ENCODE results near the gene PAX1. TPM values are rescaled to one million over a fixed set of nuclear protein-coding genes. Genes with fewer than 3 reads are reported as not detected.

PAX1 gene
- polyA plus RNA-seq, 3 donors: not detected

GRCh38 chr20:21709535-21709904, 4.1 kb downstream of the PAX1 start:
- Histone ChIP-seq H3K36me3 (replicated peaks in 1 of 2; ENCODE audit: control insufficient read depth in 1 of 2, insufficient read depth in 2 of 2, low read length in 2 of 2) (no peaks in the 10 kb centered on the region), H2AFZ (ENCODE audit: insufficient read depth, low read depth, low read length, poor library complexity, severe bottlenecking) (no peak overlapping the region), H3K79me2 (ENCODE audit: insufficient read depth, low read length) (no peaks in the 10 kb centered on the region), H3K4me1 (ENCODE audit: control insufficient read depth in 1 of 2, insufficient read depth in 2 of 2, low read length in 2 of 2) (no peaks in the 10 kb centered on the region), H4K20me1 (ENCODE audit: insufficient read depth, low read length) (no peaks in the 10 kb centered on the region), H3K9me3 (replicated peaks in 1 of 2; ENCODE audit: control insufficient read depth in 1 of 2, insufficient read depth in 1 of 2, low read length in 2 of 2) (peaks cover 0 to 45% of the 10 kb centered on the region in 2 donors), H3K4me2 (replicated peaks; ENCODE audit: extremely low read depth, low read length, poor library complexity, severe bottlenecking) (no peak overlapping the region), H3K27me3 (ENCODE audit: control insufficient read depth in 2 of 2, insufficient read depth in 2 of 2, low read length in 2 of 2) (peaks cover 59 to 93% of the 10 kb centered on the region in 2 donors), H3K27ac (ENCODE audit: low read depth in 1 of 2, low read length in 2 of 2) (no peak overlapping the region), H3K4me3 (replicated peaks in 1 of 3; ENCODE audit: low read depth in 2 of 3, low read length in 3 of 3) (no peak overlapping the region), H3K9ac (ENCODE audit: insufficient read depth, low read length, poor library complexity, severe bottlenecking) (no peak overlapping the region)
- Mint-ChIP-seq H3K27ac (no peak overlapping the region), H3K4me3 (peak overlapping the region in 1 of 2 donors; percentile 61), H3K4me1 (peaks cover 7% of the 10 kb centered on the region), H3K27me3 (ENCODE audit: low read depth in 3 of 3) (peaks cover 92 to 94% (median 92%) of the 10 kb centered on the region in 3 donors), H3K36me3 (peaks cover 0 to 1% of the 10 kb centered on the region in 2 donors), H3K9me3 (peaks cover 0 to 27% (median 18%) of the 10 kb centered on the region in 7 donors)
- intact Hi-C loops (cut with micrococcal nuclease): no loop called here
- DNase-seq: no peak
- 0% methylated on average over 3 of the region's 6 CpGs for WGBS (ENCODE audit: insufficient coverage)
- no peak for TF ChIP-seq CTCF (IDR thresholded peaks at IDR 0.05)

GRCh38 chr20:21710341-21710740, 4.9 kb downstream of the PAX1 start:
- peak overlapping the region in 1 of 2 donors; percentile 63 for H3K4me3 Mint-ChIP-seq

More at GRCh38 chr20:21710341-21710740, 4.9 kb downstream of the PAX1 start:
- H3K9ac ChIP-seq (ENCODE audit: insufficient read depth, low read length, poor library complexity, severe bottlenecking): no peak overlapping the region
- Mint-ChIP-seq H3K36me3 (peaks cover 0 to 1% of the 10 kb centered on the region in 2 donors), H3K27ac (no peak overlapping the region), H3K4me1 (peaks cover 3% of the 10 kb centered on the region), H3K9me3 (peaks cover 0 to 32% (median 18%) of the 10 kb centered on the region in 7 donors), H3K27me3 (ENCODE audit: low read depth in 3 of 3) (peaks cover 92 to 94% (median 92%) of the 10 kb centered on the region in 3 donors)
- no peaks in the 10 kb centered on the region for H3K4me1 ChIP-seq (ENCODE audit: control insufficient read depth in 1 of 2, insufficient read depth in 2 of 2, low read length in 2 of 2)
- DNase-seq: no peak
- intact Hi-C loops (cut with micrococcal nuclease): no loop called here
- H3K4me2 ChIP-seq (replicated peaks; ENCODE audit: extremely low read depth, low read length, poor library complexity, severe bottlenecking): no peak overlapping the region
- H4K20me1 ChIP-seq (ENCODE audit: insufficient read depth, low read length): no peaks in the 10 kb centered on the region
- no peaks in the 10 kb centered on the region for H3K36me3 ChIP-seq (replicated peaks in 1 of 2; ENCODE audit: control insufficient read depth in 1 of 2, insufficient read depth in 2 of 2, low read length in 2 of 2)
- no peak for TF ChIP-seq CTCF (IDR thresholded peaks at IDR 0.05)
- no peaks in the 10 kb centered on the region for H3K79me2 ChIP-seq (ENCODE audit: insufficient read depth, low read length)
- no peak overlapping the region for H3K27ac ChIP-seq (ENCODE audit: low read depth in 1 of 2, low read length in 2 of 2)
- H3K4me3 ChIP-seq (replicated peaks in 1 of 3; ENCODE audit: low read depth in 2 of 3, low read length in 3 of 3): no peak overlapping the region
- peaks cover 0 to 41% of the 10 kb centered on the region in 2 donors for H3K9me3 ChIP-seq (replicated peaks in 1 of 2; ENCODE audit: control insufficient read depth in 1 of 2, insufficient read depth in 1 of 2, low read length in 2 of 2)
- WGBS (ENCODE audit: insufficient coverage): 13% methylated on average over 2 of the region's 3 CpGs
- no peak overlapping the region for H2AFZ ChIP-seq (ENCODE audit: insufficient read depth, low read depth, low read length, poor library complexity, severe bottlenecking)
- H3K27me3 ChIP-seq (ENCODE audit: control insufficient read depth in 2 of 2, insufficient read depth in 2 of 2, low read length in 2 of 2): peaks cover 60 to 93% of the 10 kb centered on the region in 2 donors
